ENCODE results near the gene ARHGAP33. TPM values are rescaled to one million over a fixed set of nuclear protein-coding genes. Genes with fewer than 3 reads are reported as not detected.

The ARHGAP33 gene
- polyA plus RNA-seq, 2 of the 4 experiments (the other 2 are of a cell fraction), result 0.84 to 6.1 TPM

- no peak for DNase-seq (ENCODE audit: low read depth in 1 of 2, low spot score in 1 of 2)
- H3K4me2 ChIP-seq, result no peak overlapping the region
- H3K27ac ChIP-seq, result no peak overlapping the region
- H3K4me3 ChIP-seq, result no peak overlapping the region
- CTCF ChIA-PET, result interaction anchor here (1.0 to 1.9 kb wide), 4 partner anchors 10 to 147 kb away, joined by 3 to 5 read pairs (median 4); no protein-coding TSS in a partner anchor
- no peaks in the 10 kb centered on the region for H3K9me3 ChIP-seq
- H3K4me1 ChIP-seq, result no peaks in the 10 kb centered on the region
- TF ChIP-seq FOSL2 (IDR thresholded peaks at IDR 0.05) (no peak), FOSL2 (CRISPR knock-in tag; IDR thresholded peaks at IDR 0.05) (peak; percentile 14; the same call in 1 of the 2 replicates), RNF2 (IDR thresholded peaks at IDR 0.05; ENCODE audit: borderline replicate concordance, low read depth) (no peak)
- no peak for FAIRE-seq
- WGBS (ENCODE audit: missing lambda C conversion rate), result 80% methylated on average over 27 of the region's 28 CpGs
- no peak for ATAC-seq
- POLR2A ChIA-PET, result no interaction called here
These were observed 8.4 kb downstream of the ARHGAP33 start for GRCh38 chr19:35783469-35784434.

- ChIA-PET CTCF (interaction anchor here (0.5 to 1.9 kb wide), 4 partner anchors 19 to 146 kb away, joined by 3 to 4 read pairs (median 3); no protein-coding TSS in a partner anchor), POLR2A (no interaction called here)
- no peak for FAIRE-seq
- Histone ChIP-seq H3K27ac (no peak overlapping the region), H3K9me3 (no peaks in the 10 kb centered on the region), H3K4me3 (no peak overlapping the region), H3K4me2 (no peak overlapping the region), H3K4me1 (no peaks in the 10 kb centered on the region)
- no peak for DNase-seq (ENCODE audit: low read depth in 1 of 2, low spot score in 1 of 2)
- TF ChIP-seq BCL3 (IDR thresholded peaks at IDR 0.05) (no peak), TP53 (CRISPR knock-in tag; IDR thresholded peaks at IDR 0.05) (no peak), SMC3 (IDR thresholded peaks at IDR 0.05) (no peak), FOSB (CRISPR knock-in tag; IDR thresholded peaks at IDR 0.05) (no peak), JUNB (IDR thresholded peaks at IDR 0.05) (no peak), CHD2 (IDR thresholded peaks at IDR 0.05; ENCODE audit: low read length, partially characterized antibody) (no peak), RAD21 (conservative IDR thresholded peaks at IDR 0.05 in 1 of 2, IDR thresholded peaks at IDR 0.05 in 1 of 2) (no peak), HMGXB4 (CRISPR knock-in tag; IDR thresholded peaks at IDR 0.05; ENCODE audit: borderline replicate concordance) (no peak), KDM1A (IDR thresholded peaks at IDR 0.05; ENCODE audit: low read depth) (no peak), MAFK (IDR thresholded peaks at IDR 0.05; ENCODE audit: partially characterized antibody) (no peak), USF2 (IDR thresholded peaks at IDR 0.05) (no peak), HES2 (IDR thresholded peaks at IDR 0.05) (no peak), EP300 (IDR thresholded peaks at IDR 0.05) (no peak), BHLHE40 (IDR thresholded peaks at IDR 0.05; ENCODE audit: low read depth, low read length) (no peak), E2F6 (IDR thresholded peaks at IDR 0.05; ENCODE audit: borderline replicate concordance, low read depth) (no peak), NFE2L2 (conservative IDR thresholded peaks at IDR 0.05; ENCODE audit: low read length) (no peak), ZNF302 (CRISPR knock-in tag; IDR thresholded peaks at IDR 0.05) (no peak), RCOR1 (IDR thresholded peaks at IDR 0.05; ENCODE audit: low read depth, low read length) (no peak), ESRRA (IDR thresholded peaks at IDR 0.05; ENCODE audit: borderline replicate concordance, low read length) (no peak), NR3C1 (IDR thresholded peaks at IDR 0.05) (no peak)
- WGBS (ENCODE audit: missing lambda C conversion rate), result 81% methylated on average over 28 of the region's 45 CpGs
- ATAC-seq, result no peak
These were observed 9.4 kb downstream of the ARHGAP33 start for GRCh38 chr19:35784503-35785338.

All from A549 (cell line).